Measurements from ENCODE around the gene LEMD2. TPM values are rescaled to one million over a fixed set of nuclear protein-coding genes. Genes with fewer than 3 reads are reported as not detected.

The LEMD2 gene
- total RNA-seq: 41.3 and 57.0 TPM in 2 replicates

DNA sequence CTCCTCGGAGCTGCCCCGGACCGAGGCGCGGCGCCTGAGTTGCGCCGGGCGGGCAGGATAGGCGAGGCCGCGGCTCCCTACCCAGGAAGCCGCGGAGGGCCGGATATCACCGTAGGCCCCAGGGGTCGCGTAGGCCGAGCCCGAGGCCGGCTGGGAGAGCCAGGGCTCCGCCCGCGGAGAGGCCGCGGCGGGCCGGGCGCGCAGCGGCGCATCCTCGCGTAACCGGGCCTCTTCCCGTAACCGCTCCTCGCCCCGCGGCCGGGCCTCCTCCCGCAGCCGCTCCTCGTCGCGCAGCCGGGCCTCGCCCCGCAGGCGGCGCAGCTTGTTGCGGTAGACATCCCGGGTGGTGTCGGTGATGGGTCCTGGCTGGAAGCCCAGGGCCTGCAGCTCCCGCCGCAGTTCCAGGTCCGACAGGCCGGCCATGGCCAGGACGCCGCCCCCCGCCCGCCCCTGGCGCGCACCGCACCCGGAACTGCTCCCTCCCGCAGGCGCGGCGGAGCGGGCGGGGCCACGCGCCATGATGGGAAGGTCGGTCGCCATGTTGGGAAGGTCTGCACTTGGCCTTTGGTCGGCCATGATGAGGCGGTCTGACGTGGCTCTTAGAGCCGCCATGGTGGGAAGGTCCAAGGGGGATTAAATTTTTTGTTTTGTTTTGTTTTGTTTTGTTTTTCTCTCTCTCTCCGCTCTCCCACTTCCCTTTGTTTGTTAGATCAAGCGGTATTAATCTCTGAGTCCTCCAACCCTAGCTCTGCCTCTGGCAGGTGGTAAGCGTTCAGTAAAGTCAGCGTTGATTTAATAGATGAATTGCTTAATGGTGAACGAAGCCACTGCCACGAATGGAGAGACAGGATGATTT lies at the start of gene LEMD2:
TSS of gene LEMD2 (minus strand) at position 437 of the 856 bp plus-strand sequence. CDS start at position 423, 14 bp downstream.

DNA sequence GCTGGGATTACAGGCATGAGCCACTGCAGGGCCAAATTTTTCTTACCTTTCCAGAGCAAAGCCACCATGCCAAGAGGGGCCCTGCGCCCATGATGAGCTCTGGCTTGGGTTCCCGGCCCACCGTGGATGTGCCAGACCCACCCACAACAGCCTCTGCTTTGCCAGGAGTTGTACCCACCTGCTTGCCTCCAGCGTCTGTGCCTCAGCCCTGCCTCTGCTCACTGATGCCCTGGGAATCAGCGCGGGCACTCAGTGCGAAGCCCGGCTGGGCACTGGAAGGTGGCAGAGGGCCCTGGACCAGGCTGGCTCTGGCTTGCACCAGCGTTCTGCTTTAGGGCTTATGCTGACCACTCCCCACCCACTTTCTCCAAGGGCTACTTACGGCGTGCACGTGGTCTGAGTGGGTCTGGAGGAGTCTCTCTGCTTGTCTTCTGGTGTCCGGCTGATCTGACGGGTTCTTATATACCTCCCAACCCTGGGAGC lies 14.7 kb upstream of the LEMD2 start, which contains the start of gene MLN:
TSS of gene MLN (minus strand) at position 433 of the 483 bp plus-strand sequence. CDS start 2,840 bp downstream, outside the sequence.

DNA sequence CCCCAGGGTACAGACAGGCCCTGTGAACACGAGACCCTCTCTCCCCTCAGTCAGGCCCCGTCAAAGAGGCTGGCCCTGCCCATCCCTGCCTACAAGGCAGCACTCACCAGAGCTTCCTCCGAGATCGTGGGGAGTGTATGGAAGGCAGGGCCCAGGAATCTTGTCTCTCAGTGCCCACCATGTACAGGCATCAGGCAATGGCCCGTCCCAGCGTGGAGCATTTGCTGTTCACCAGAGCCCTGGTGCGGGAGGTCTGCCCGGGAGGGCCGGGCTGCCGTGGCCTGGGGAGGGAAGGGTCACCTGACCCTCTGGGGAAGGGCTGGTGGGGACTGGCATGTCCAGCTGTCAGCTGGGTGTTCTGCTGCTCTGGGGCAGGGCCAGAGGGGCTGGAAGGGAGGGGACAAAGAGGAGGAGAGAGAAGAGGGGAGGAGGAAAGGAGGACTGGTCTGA lies 42.3 kb downstream of the LEMD2 start, which contains the start of gene IP6K3:
TSS of gene IP6K3 (minus strand) at position 255 of the 450 bp plus-strand sequence. CDS start 11,429 bp downstream, outside the sequence.

Other genes with a start within 250 kb of the LEMD2 start
- 16.5 and 21.7 TPM in 2 replicates for gene BAK1, start 208.9 kb downstream of the LEMD2 start, total RNA-seq
- gene ITPR3, start 167.8 kb downstream of the LEMD2 start, total RNA-seq: 29.8 and 32.3 TPM in 2 replicates
- gene UQCC2, start 77.4 kb downstream of the LEMD2 start, total RNA-seq: 18.3 and 21.4 TPM in 2 replicates
- not detected in 2 replicates for gene IP6K3, start 42.2 kb downstream of the LEMD2 start, total RNA-seq
- not detected in 2 replicates for gene MLN, start 14.9 kb upstream of the LEMD2 start, total RNA-seq

Measured in bladder microvascular endothelial cell (primary cell).